Transverse colon (tissue), 4 donors: ENCODE measurements around the gene HAPLN3. TPM values are rescaled to one million over a fixed set of nuclear protein-coding genes. Genes with fewer than 3 reads are reported as not detected.

Experiments
- DNase-seq: peaks from one replicate; pipeline ENCODE4 v3.0.0-alpha.2; 2019
- H3K27ac ChIP-seq, 4 donors: fragments of 200-600 bp; sonication (generic); 2 replicates each; pipeline ENCODE4 v1.5.1; 2016 to 2018; ENCODE audit warnings: inconsistent platforms in 4 of 4
- H3K27me3 ChIP-seq: fragments of 200-600 bp; sonication (generic); 2 replicates; pipeline ENCODE4 v1.5.1; 2017; ENCODE audit warnings: inconsistent platforms
- H3K36me3 ChIP-seq, 4 donors: fragments of 200-600 bp; sonication (generic); 2 replicates each; pipeline ENCODE4 v1.5.1; 2017 to 2019; ENCODE audit warnings: inconsistent platforms in 4 of 4
- H3K4me1 ChIP-seq, 4 donors: fragments of 200-600 bp; sonication (generic); 2 replicates each; pipeline ENCODE4 v1.5.1; 2017 to 2020; ENCODE audit warnings: inconsistent platforms in 4 of 4
- H3K4me3 ChIP-seq, 4 donors: fragments of 200-600 bp; sonication (generic); 1 replicate in 1 of 4; 2 replicates in 3 of 4; pipeline versions ENCODE4 v1.5.1 to v1.6.1; 2017 to 2019; ENCODE audit warnings: inconsistent platforms in 4 of 4
- H3K9me3 ChIP-seq, 2 donors: fragments of 200-600 bp; sonication (generic); 2 replicates each; pipeline ENCODE4 v1.5.1; 2017 to 2019; ENCODE audit warnings: inconsistent platforms in 2 of 2
- CTCF ChIP-seq, 5 experiments: fragments of 200-600 bp in 3 of 5; fragments of 450-650 bp in 2 of 5; sonication (generic) in 3 of 5; IDR thresholded peaks; 1 replicate in 2 of 5; 2 replicates in 3 of 5; pipeline ENCODE4 v1.5.1; 2016 to 2017; ENCODE audit warnings: antibody characterized with exemption in 5 of 5, inconsistent platforms in 3 of 5, mild to moderate bottlenecking in 2 of 5, moderate library complexity in 1 of 5
- EP300 ChIP-seq: sonication (generic); formaldehyde crosslinking; IDR thresholded peaks from one replicate; pipeline ENCODE4 v1.6.1; 2017; ENCODE audit warnings: antibody characterized with exemption, low read depth
- POLR2A ChIP-seq: fragments of 450-650 bp; IDR thresholded peaks from one replicate; pipeline ENCODE4 v1.6.1; 2016; ENCODE audit warnings: antibody characterized with exemption, mild to moderate bottlenecking, moderate library complexity
- POLR2AphosphoS5 ChIP-seq, 3 donors: sonication (generic); formaldehyde crosslinking; IDR thresholded peaks; one replicate each; pipeline ENCODE4 v1.6.1; 2016; ENCODE audit warnings: antibody characterized with exemption in 3 of 3
- WGBS, 2 donors: methylation state at CpG; one replicate each; pipeline ENCODE4 v1.1.5; 2018; ENCODE audit warnings: low coverage in 1 of 2; 5-methylcytosine and 5-hydroxymethylcytosine counted together
- in situ Hi-C, 4 donors: fragments of 200-750 bp; cut with MboI; loops; one replicate each; pipeline versions ENCODE4 v1.15.0 to v1.15.1; 2017; ENCODE audit warnings: low sequenced_read_pairs in 3 of 4, low pct_ligation_motif_present in 1 of 4, low pct_unique_long_range_greater_than_20kb in 1 of 4
- intact Hi-C: fragments of 100-400 bp; cut with DNase I; formaldehyde crosslinking; loops from one replicate; pipeline ENCODE4 v1.15.1; 2023; ENCODE audit warnings: low total_unique reads
- total RNA-seq, 4 donors: library from RNA; depleted of rRNA; stranded (reverse); fragments of >200 nt; gene quantifications; one replicate each; pipeline ENCODE4 v1.1.0, GENCODE V29; 2016

HAPLN3 gene
- total RNA-seq, 4 donors from 2014 or later = 0.37 to 3.8 (median 2.7) TPM

GRCh38 chr15:88918738-88919137, 23.4 kb upstream of the HAPLN3 start:
- peak; percentile 45 for DNase-seq
- Histone ChIP-seq H3K27ac (no peak overlapping the region), H3K4me3 (no peak overlapping the region), H3K4me1 (peaks cover 0 to 3% (median 0%) of the 10 kb centered on the region in 4 donors), H3K9me3 (no peaks in the 10 kb centered on the region), H3K27me3 (no peaks in the 10 kb centered on the region), H3K36me3 (no peaks in the 10 kb centered on the region)
- intact Hi-C loops (no loop called here), in situ Hi-C loops (loop anchor here in 2 of 4 donors (25.0 kb wide), 2 partner anchors 244 to 269 kb away; no protein-coding TSS in a partner anchor)
- TF ChIP-seq POLR2AphosphoS5 (IDR thresholded peaks at IDR 0.05) (peak in 2 of 3 donors; percentile 21 to 51), CTCF (IDR thresholded peaks at IDR 0.05) (no peak)
- WGBS, 2 donors = 29% methylated on average over 4 of the region's 4 CpGs; no CpG with 5 or more reads in 1 of the 2 donors

DNA sequence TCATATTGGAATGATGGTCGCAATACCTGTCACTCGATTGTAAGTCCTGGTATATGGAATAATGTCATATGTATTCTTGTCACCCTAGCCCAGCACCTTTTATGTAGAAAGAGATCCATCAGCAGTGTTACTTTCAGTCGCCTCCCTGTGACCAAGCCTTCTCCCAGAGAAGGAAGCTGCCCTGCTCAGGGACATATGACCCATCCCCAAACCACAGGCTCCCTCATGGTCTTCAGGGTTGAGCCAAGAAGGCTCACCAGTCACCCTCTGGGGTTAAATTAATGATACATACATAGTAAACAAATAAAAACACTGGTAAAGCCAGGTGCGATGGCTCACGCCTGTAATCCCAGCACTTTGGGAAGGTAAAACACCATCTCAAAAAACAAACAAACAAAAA, 22.4 kb upstream of the HAPLN3 start:
- no peak for DNase-seq
- intact Hi-C loops (no loop called here), in situ Hi-C loops (loop anchor here in 2 of 4 donors (25.0 kb wide), 2 partner anchors 245 to 270 kb away; no protein-coding TSS in a partner anchor)
- no peak for TF ChIP-seq POLR2A
- no peak for TF ChIP-seq POLR2AphosphoS5 (IDR thresholded peaks at IDR 0.05)
- TF ChIP-seq EP300 = no peak
- no peak for TF ChIP-seq CTCF (IDR thresholded peaks at IDR 0.05)
- H3K4me1 ChIP-seq = peaks cover 0 to 4% (median 2%) of the 10 kb centered on the region in 4 donors
- no peaks in the 10 kb centered on the region for H3K36me3 ChIP-seq
- no peak overlapping the region for H3K4me3 ChIP-seq
- 64 to 66% methylated on average over 4 to 5 of the region's 5 CpGs for WGBS, 2 donors
- no peak overlapping the region for H3K27ac ChIP-seq
- H3K27me3 ChIP-seq = no peaks in the 10 kb centered on the region
- H3K9me3 ChIP-seq = no peaks in the 10 kb centered on the region

DNA sequence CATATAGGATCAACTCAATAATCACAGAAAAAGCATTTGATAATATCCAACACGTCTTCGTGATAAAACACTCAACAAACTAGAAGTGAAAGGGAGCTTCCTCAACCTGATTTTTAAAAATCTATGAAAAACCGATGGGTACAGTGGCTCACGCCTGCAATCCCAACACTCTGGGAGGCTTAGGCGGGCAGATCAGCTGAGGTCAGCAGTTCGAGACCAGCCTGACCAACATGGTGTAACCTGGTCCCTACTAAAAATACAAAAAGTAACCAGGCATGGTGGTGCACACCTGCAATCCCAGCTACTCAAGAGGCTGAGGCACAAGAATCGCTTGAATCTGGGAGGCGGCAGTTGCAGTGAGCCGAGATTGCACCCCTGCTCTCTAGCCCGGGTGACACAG, 20.0 kb upstream of the HAPLN3 start:
- peaks cover 0 to 14% (median 4%) of the 10 kb centered on the region in 4 donors for H3K4me1 ChIP-seq
- in situ Hi-C loops (loop anchor here in 2 of 4 donors (25.0 kb wide), 2 partner anchors 247 to 272 kb away; no protein-coding TSS in a partner anchor), intact Hi-C loops (no loop called here)
- H3K4me3 ChIP-seq = no peak overlapping the region
- no peak for TF ChIP-seq CTCF (IDR thresholded peaks at IDR 0.05)
- no peak for DNase-seq
- no peaks in the 10 kb centered on the region for H3K27me3 ChIP-seq
- 87 to 92% methylated on average over 5 to 10 of the region's 10 CpGs for WGBS, 2 donors
- no peaks in the 10 kb centered on the region for H3K9me3 ChIP-seq
- H3K27ac ChIP-seq = no peak overlapping the region
- H3K36me3 ChIP-seq = no peaks in the 10 kb centered on the region

- Histone ChIP-seq H3K9me3 (no peaks in the 10 kb centered on the region), H3K4me3 (peak overlapping the region in 2 of 4 donors; percentile 61 to 79), H3K27ac (no peak overlapping the region), H3K36me3 (no peaks in the 10 kb centered on the region), H3K27me3 (no peaks in the 10 kb centered on the region), H3K4me1 (peaks cover 0 to 11% (median 4%) of the 10 kb centered on the region in 4 donors)
- TF ChIP-seq POLR2AphosphoS5 (IDR thresholded peaks at IDR 0.05) = no peak
- TF ChIP-seq CTCF (IDR thresholded peaks at IDR 0.05) = no peak
- no peak for TF ChIP-seq POLR2A
- TF ChIP-seq EP300 = no peak
- in situ Hi-C loops (loop anchor here in 2 of 4 donors (25.0 kb wide), 2 partner anchors 248 to 273 kb away; no protein-coding TSS in a partner anchor), intact Hi-C loops (no loop called here)
- WGBS, 2 donors = 69 to 71% methylated on average over 4 of the region's 4 CpGs
- no peak for DNase-seq
Measured at GRCh38 chr15:88913850-88914169, 18.5 kb upstream of the HAPLN3 start.
